ENCODE data around the gene WDR37.
A peak's percentile ranks its signal among the peaks of the same experiment; 100 is the strongest.

The WDR37 gene

DNA sequence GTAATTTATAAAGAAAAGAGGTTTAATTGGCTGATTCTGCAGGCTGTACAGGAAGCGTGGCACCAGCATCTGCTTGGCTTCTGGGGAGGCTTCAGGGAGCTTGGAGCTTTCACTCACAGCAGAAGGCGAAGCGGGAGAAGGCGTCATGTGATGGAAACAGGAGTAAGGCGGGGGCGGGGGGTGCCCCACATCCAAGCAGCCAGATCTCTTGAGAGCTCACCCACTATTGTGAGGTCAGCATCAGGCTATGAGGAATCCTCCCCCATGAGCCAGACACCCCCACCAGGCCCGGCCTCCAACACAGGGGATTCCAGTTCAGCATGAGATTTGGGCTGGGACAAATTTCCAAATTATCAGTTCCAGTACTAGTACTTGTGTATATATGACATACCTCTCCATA lies 46.2 kb downstream of the WDR37 start:
- TF ChIP-seq EGR2 (tag by site-specific recombination; IDR thresholded peaks at IDR 0.05; ENCODE audit: low read depth) (peak; percentile 50), ZFHX2 (tag by site-specific recombination; conservative IDR thresholded peaks at IDR 0.05) (peak; percentile 43; the same call in 1 of the 2 replicates), GLIS2 (tag by site-specific recombination; IDR thresholded peaks at IDR 0.05) (no peak)
- Histone ChIP-seq H3K4me1 (ENCODE audit: control insufficient read depth, insufficient read depth, low read length) (no peaks in the 10 kb centered on the region), H3K9me3 (ENCODE audit: control insufficient read depth, insufficient read depth, low read depth, low read length) (no peaks in the 10 kb centered on the region), H3K36me3 (ENCODE audit: control insufficient read depth in 2 of 2, insufficient read depth in 1 of 2, low read length in 2 of 2) (peaks cover 11 to 79% of the 10 kb centered on the region in 2 experiments; a peak in 2 of 3 replicates), H3K27ac (ENCODE audit: extremely low read depth, low read depth, low read length) (no peak overlapping the region), H3K4me3 (ENCODE audit: low read depth, low read length) (no peak overlapping the region)
- ChIA-PET CTCF (no interaction called here), POLR2A (no interaction called here)

DNA sequence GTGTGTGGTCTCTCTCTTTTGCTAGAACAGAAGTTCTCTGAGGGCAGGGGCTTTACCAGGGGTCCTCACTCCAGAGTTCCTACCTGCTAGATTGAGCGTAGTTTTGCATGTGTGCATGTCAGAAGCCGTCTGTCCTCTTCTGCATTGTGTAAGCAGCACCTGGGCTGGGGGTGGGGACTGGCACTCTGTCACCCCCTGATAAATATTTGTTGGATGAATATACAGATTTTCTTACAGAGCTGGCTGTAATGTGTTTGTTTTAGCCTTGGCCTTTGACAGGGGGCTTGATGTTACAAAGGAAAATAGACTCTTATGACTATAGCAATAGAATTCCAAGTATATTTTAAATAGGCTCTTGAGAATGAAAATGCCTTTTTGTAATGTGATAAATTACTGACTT lies 46.6 kb downstream of the WDR37 start:
- POLR2A ChIA-PET = no interaction called here
- CTCF ChIA-PET = no interaction called here

DNA sequence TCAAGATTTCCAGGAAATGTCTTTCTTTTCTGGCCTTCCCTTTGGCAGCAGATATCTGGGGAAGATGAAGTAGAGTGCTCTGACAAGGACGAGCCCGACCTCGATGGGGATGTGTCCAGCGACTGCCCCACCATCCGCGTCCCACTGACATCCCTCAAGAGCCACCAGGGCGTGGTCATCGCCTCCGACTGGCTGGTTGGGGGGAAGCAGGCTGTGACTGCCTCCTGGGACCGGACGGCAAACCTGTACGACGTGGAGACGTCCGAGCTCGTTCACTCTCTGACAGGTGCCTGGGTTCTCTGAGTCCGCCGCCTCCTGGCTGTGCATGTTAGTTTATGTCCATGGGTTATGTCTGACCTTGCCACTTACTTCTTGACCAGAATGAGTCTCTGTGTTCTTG lies 47.4 kb downstream of the WDR37 start:
- CTCF ChIA-PET = no interaction called here
- no peaks in the 10 kb centered on the region for H3K4me1 ChIP-seq (ENCODE audit: control insufficient read depth, insufficient read depth, low read length)
- H3K4me3 ChIP-seq (ENCODE audit: low read depth, low read length) = no peak overlapping the region
- TF ChIP-seq ZFP37 (tag by site-specific recombination; IDR thresholded peaks at IDR 0.05) = no peak
- no peak for TF ChIP-seq KLF7 (tag by site-specific recombination; IDR thresholded peaks at IDR 0.05; ENCODE audit: borderline replicate concordance)
- H3K9me3 ChIP-seq (ENCODE audit: control insufficient read depth, insufficient read depth, low read depth, low read length) = no peaks in the 10 kb centered on the region
- POLR2A ChIA-PET = no interaction called here
- H3K27ac ChIP-seq (ENCODE audit: extremely low read depth, low read depth, low read length) = no peak overlapping the region
- H3K36me3 ChIP-seq (ENCODE audit: control insufficient read depth in 2 of 2, insufficient read depth in 1 of 2, low read length in 2 of 2) = peaks cover 11 to 84% of the 10 kb centered on the region in 2 experiments; a peak in 2 of 3 replicates

More for the DNA sequence above, 46.6 kb downstream of the WDR37 start:
- no peak for TF ChIP-seq ZNF747 (tag by site-specific recombination; IDR thresholded peaks at IDR 0.05)
- no peak for TF ChIP-seq HOXC10 (CRISPR knock-in tag; IDR thresholded peaks at IDR 0.05)
- no peak for TF ChIP-seq ZNF416 (tag by site-specific recombination; IDR thresholded peaks at IDR 0.05)
- TF ChIP-seq OVOL3 (tag by site-specific recombination; IDR thresholded peaks at IDR 0.05) = no peak
- TF ChIP-seq, protein P1, sequence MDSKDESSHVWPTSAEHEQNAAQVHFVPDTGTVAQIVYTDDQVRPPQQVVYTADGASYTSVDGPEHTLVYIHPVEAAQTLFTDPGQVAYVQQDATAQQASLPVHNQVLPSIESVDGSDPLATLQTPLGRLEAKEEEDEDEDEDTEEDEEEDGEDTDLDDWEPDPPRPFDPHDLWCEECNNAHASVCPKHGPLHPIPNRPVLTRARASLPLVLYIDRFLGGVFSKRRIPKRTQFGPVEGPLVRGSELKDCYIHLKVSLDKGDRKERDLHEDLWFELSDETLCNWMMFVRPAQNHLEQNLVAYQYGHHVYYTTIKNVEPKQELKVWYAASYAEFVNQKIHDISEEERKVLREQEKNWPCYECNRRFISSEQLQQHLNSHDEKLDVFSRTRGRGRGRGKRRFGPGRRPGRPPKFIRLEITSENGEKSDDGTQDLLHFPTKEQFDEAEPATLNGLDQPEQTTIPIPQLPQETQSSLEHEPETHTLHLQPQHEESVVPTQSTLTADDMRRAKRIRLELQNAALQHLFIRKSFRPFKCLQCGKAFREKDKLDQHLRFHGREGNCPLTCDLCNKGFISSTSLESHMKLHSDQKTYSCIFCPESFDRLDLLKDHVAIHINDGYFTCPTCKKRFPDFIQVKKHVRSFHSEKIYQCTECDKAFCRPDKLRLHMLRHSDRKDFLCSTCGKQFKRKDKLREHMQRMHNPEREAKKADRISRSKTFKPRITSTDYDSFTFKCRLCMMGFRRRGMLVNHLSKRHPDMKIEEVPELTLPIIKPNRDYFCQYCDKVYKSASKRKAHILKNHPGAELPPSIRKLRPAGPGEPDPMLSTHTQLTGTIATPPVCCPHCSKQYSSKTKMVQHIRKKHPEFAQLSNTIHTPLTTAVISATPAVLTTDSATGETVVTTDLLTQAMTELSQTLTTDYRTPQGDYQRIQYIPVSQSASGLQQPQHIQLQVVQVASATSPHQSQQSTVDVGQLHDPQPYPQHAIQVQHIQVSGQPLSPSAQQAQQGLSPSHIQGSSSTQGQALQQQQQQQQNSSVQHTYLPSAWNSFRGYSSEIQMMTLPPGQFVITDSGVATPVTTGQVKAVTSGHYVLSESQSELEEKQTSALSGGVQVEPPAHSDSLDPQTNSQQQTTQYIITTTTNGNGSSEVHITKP (tag by site-specific recombination; IDR thresholded peaks at IDR 0.05) = no peak
- no peak for TF ChIP-seq SALL2 (tag by site-specific recombination; IDR thresholded peaks at IDR 0.05; ENCODE audit: borderline replicate concordance)
- no peak for TF ChIP-seq ZNF248 (tag by site-specific recombination; IDR thresholded peaks at IDR 0.05)
- no peak for TF ChIP-seq ZFP37 (tag by site-specific recombination; IDR thresholded peaks at IDR 0.05)
- TF ChIP-seq ZNF132 (tag by site-specific recombination; IDR thresholded peaks at IDR 0.05; ENCODE audit: borderline replicate concordance) = no peak
- Histone ChIP-seq H3K9me3 (ENCODE audit: control insufficient read depth, insufficient read depth, low read depth, low read length) (no peaks in the 10 kb centered on the region), H3K36me3 (ENCODE audit: control insufficient read depth in 2 of 2, insufficient read depth in 1 of 2, low read length in 2 of 2) (peaks cover 11 to 79% of the 10 kb centered on the region in 2 experiments; a peak in 2 of 3 replicates), H3K4me1 (ENCODE audit: control insufficient read depth, insufficient read depth, low read length) (no peaks in the 10 kb centered on the region), H3K27ac (ENCODE audit: extremely low read depth, low read depth, low read length) (no peak overlapping the region), H3K4me3 (ENCODE audit: low read depth, low read length) (no peak overlapping the region)

DNA sequence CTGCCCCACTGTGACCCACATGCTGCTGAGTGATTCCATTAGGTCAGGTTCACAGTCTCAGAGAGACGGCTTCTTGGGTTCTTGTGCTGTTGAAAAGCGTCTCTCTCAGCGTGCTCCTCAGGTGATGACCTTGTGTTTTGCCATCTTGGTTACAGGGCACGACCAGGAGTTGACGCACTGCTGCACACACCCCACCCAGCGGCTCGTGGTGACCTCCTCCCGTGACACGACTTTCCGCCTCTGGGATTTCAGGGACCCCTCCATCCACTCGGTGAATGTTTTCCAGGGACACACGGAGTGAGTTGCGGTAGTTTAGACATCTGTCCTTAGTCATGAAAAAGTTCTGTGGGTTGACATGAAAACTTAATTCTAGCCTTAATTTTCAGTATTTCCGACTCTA lies 48.8 kb downstream of the WDR37 start:
- CTCF ChIA-PET = no interaction called here
- Histone ChIP-seq H3K4me3 (ENCODE audit: low read depth, low read length) (no peak overlapping the region), H3K27ac (ENCODE audit: extremely low read depth, low read depth, low read length) (no peak overlapping the region), H3K36me3 (ENCODE audit: control insufficient read depth in 2 of 2, insufficient read depth in 1 of 2, low read length in 2 of 2) (peaks cover 11 to 84% of the 10 kb centered on the region in 2 experiments; a peak in 2 of 3 replicates), H3K9me3 (ENCODE audit: control insufficient read depth, insufficient read depth, low read depth, low read length) (no peaks in the 10 kb centered on the region), H3K4me1 (ENCODE audit: control insufficient read depth, insufficient read depth, low read length) (no peaks in the 10 kb centered on the region)
- POLR2A ChIA-PET = no interaction called here
- TF ChIP-seq, protein P2, sequence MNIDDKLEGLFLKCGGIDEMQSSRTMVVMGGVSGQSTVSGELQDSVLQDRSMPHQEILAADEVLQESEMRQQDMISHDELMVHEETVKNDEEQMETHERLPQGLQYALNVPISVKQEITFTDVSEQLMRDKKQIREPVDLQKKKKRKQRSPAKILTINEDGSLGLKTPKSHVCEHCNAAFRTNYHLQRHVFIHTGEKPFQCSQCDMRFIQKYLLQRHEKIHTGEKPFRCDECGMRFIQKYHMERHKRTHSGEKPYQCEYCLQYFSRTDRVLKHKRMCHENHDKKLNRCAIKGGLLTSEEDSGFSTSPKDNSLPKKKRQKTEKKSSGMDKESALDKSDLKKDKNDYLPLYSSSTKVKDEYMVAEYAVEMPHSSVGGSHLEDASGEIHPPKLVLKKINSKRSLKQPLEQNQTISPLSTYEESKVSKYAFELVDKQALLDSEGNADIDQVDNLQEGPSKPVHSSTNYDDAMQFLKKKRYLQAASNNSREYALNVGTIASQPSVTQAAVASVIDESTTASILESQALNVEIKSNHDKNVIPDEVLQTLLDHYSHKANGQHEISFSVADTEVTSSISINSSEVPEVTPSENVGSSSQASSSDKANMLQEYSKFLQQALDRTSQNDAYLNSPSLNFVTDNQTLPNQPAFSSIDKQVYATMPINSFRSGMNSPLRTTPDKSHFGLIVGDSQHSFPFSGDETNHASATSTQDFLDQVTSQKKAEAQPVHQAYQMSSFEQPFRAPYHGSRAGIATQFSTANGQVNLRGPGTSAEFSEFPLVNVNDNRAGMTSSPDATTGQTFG (tag by site-specific recombination; IDR thresholded peaks at IDR 0.05; ENCODE audit: borderline replicate concordance) = no peak
- TF ChIP-seq, protein P3, sequence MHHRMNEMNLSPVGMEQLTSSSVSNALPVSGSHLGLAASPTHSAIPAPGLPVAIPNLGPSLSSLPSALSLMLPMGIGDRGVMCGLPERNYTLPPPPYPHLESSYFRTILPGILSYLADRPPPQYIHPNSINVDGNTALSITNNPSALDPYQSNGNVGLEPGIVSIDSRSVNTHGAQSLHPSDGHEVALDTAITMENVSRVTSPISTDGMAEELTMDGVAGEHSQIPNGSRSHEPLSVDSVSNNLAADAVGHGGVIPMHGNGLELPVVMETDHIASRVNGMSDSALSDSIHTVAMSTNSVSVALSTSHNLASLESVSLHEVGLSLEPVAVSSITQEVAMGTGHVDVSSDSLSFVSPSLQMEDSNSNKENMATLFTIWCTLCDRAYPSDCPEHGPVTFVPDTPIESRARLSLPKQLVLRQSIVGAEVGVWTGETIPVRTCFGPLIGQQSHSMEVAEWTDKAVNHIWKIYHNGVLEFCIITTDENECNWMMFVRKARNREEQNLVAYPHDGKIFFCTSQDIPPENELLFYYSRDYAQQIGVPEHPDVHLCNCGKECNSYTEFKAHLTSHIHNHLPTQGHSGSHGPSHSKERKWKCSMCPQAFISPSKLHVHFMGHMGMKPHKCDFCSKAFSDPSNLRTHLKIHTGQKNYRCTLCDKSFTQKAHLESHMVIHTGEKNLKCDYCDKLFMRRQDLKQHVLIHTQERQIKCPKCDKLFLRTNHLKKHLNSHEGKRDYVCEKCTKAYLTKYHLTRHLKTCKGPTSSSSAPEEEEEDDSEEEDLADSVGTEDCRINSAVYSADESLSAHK (tag by site-specific recombination; IDR thresholded peaks at IDR 0.05) = no peak
- TF ChIP-seq, protein P4, sequence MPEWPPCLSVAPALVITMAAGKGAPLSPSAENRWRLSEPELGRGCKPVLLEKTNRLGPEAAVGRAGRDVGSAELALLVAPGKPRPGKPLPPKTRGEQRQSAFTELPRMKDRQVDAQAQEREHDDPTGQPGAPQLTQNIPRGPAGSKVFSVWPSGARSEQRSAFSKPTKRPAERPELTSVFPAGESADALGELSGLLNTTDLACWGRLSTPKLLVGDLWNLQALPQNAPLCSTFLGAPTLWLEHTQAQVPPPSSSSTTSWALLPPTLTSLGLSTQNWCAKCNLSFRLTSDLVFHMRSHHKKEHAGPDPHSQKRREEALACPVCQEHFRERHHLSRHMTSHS (tag by site-specific recombination; IDR thresholded peaks at IDR 0.05) = no peak
- TF ChIP-seq, protein P5, sequence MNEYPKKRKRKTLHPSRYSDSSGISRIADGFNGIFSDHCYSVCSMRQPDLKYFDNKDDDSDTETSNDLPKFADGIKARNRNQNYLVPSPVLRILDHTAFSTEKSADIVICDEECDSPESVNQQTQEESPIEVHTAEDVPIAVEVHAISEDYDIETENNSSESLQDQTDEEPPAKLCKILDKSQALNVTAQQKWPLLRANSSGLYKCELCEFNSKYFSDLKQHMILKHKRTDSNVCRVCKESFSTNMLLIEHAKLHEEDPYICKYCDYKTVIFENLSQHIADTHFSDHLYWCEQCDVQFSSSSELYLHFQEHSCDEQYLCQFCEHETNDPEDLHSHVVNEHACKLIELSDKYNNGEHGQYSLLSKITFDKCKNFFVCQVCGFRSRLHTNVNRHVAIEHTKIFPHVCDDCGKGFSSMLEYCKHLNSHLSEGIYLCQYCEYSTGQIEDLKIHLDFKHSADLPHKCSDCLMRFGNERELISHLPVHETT (tag by site-specific recombination; IDR thresholded peaks at IDR 0.05) = no peak

All from HEK293 (cell line).